GM12878 (cell line): ENCODE data around the gene KAZN.

Experiments used
- CTCF ChIP-seq, 3 experiments: IDR thresholded peaks in 2 of 3; conservative IDR thresholded peaks in 1 of 3; 2 replicates each; pipeline ENCODE4 v1.5.1; 2011; ENCODE audit warnings: low read depth in 3 of 3, low read length in 3 of 3, mild to moderate bottlenecking in 3 of 3, control low read depth in 2 of 3, moderate library complexity in 2 of 3, inconsistent platforms in 1 of 3, mixed read lengths in 1 of 3; ENCODE audit not compliant: control insufficient read depth in 2 of 3, insufficient read depth in 1 of 3; ENCODE audit errors: extremely low read depth in 1 of 3
- EED ChIP-seq: sonication (generic); IDR thresholded peaks from 2 replicates; pipeline ENCODE4 v1.6.1; 2016; ENCODE audit warnings: antibody characterized with exemption, low read depth
- EP300 ChIP-seq, 2 experiments: fragments of 150-350 bp in 1 of 2; IDR thresholded peaks; 2 replicates each; pipeline ENCODE4 v1.6.1; 2011 to 2012; ENCODE audit warnings: low read depth in 2 of 2, low read length in 2 of 2, borderline replicate concordance in 1 of 2, improper control_type of control experiment in 1 of 2, inconsistent platforms in 1 of 2; ENCODE audit not compliant: control insufficient read depth in 1 of 2
- EZH2 ChIP-seq: IDR thresholded peaks from 2 replicates; pipeline ENCODE4 v1.6.1; 2012; ENCODE audit warnings: low read depth, mild to moderate bottlenecking, control low read depth, inconsistent platforms, low read length, borderline replicate concordance; ENCODE audit not compliant: control insufficient read depth
- JUNB ChIP-seq: IDR thresholded peaks from 2 replicates; pipeline ENCODE4 v1.6.1; 2016; ENCODE audit warnings: antibody characterized with exemption, mild to moderate bottlenecking
- MAX ChIP-seq: IDR thresholded peaks from 2 replicates; pipeline ENCODE4 v1.6.1; 2012; ENCODE audit warnings: low read depth, low read length, improper control_type of control experiment
- RAD21 ChIP-seq: IDR thresholded peaks from 2 replicates; pipeline ENCODE4 v1.6.1; 2011; ENCODE audit warnings: mild to moderate bottlenecking, low read depth, low read length, moderate library complexity; ENCODE audit not compliant: insufficient read depth
- SP1 ChIP-seq: IDR thresholded peaks from one replicate; pipeline ENCODE4 v1.6.1; 2011; ENCODE audit warnings: low read depth, low read length
- SREBF2 ChIP-seq: IDR thresholded peaks from 2 replicates; pipeline ENCODE4 v1.6.1; 2012; ENCODE audit warnings: mild to moderate bottlenecking, low read length
- TBL1XR1 ChIP-seq: IDR thresholded peaks from 2 replicates; pipeline ENCODE4 v1.6.1; 2012; ENCODE audit warnings: low read depth, low read length, improper control_type of control experiment
- USF1 ChIP-seq: IDR thresholded peaks from 2 replicates; pipeline ENCODE4 v1.6.1; 2011; ENCODE audit warnings: borderline replicate concordance, low read depth, mild to moderate bottlenecking, moderate library complexity, mixed read lengths, low read length; ENCODE audit not compliant: insufficient read depth; ENCODE audit errors: extremely low read length
- YY1 ChIP-seq: IDR thresholded peaks from 2 replicates; pipeline ENCODE4 v1.6.1; 2011; ENCODE audit warnings: low read depth, mild to moderate bottlenecking, low read length
- ZNF274 ChIP-seq: IDR thresholded peaks from one replicate; pipeline ENCODE4 v1.8.0; 2011; ENCODE audit not compliant: insufficient read length, insufficient read depth
- ZNF592 ChIP-seq: fragments of 450-650 bp; IDR thresholded peaks from 2 replicates; pipeline ENCODE4 v1.6.1; 2017; ENCODE audit warnings: mild to moderate bottlenecking, moderate library complexity

GRCh38 chr1:14848625-14849024 lies 250.1 kb downstream of the KAZN start:
- TF ChIP-seq CTCF (IDR thresholded peaks at IDR 0.05 in 2 of 3, conservative IDR thresholded peaks at IDR 0.05 in 1 of 3; ENCODE audit: control insufficient read depth in 2 of 3, extremely low read depth in 1 of 3, insufficient read depth in 1 of 3, low read depth in 3 of 3, low read length in 3 of 3), result no peak
- no peak for TF ChIP-seq TBL1XR1
- TF ChIP-seq ZNF592, result no peak
- no peak for TF ChIP-seq EP300 (IDR thresholded peaks at IDR 0.05; ENCODE audit: borderline replicate concordance in 1 of 2, control insufficient read depth in 1 of 2, low read depth in 2 of 2, low read length in 2 of 2)
- no peak for TF ChIP-seq YY1
- no peak for TF ChIP-seq JUNB
- no peak for TF ChIP-seq SREBF2
- no peak for TF ChIP-seq ZNF274
- TF ChIP-seq EED, result no peak
- TF ChIP-seq RAD21, result no peak
- no peak for TF ChIP-seq EZH2
- no peak for TF ChIP-seq SP1
- no peak for TF ChIP-seq MAX
- no peak for TF ChIP-seq USF1
